H9 (cell line): ENCODE measurements around the gene OSGIN1. TPM values are rescaled to one million over a fixed set of nuclear protein-coding genes. Genes with fewer than 3 reads are reported as not detected.

ENCODE experiments used
- DNase-seq: peaks from one replicate; pipeline ENCODE4 v3.0.0-alpha.2; 2017
- H2AFZ ChIP-seq: one replicate; pipeline ENCODE4 v1.6.1; 2013; ENCODE audit warnings: mild to moderate bottlenecking, low read length, control low read depth, moderate library complexity
- H2AK5ac ChIP-seq: 2 replicates; pipeline ENCODE4 v1.6.1; 2013; ENCODE audit warnings: low read length, control low read depth, mixed read lengths; ENCODE audit not compliant: insufficient read length
- H2BK120ac ChIP-seq: one replicate; pipeline ENCODE4 v1.6.1; 2013; ENCODE audit warnings: low read depth, mild to moderate bottlenecking, low read length, control low read depth, inconsistent platforms; ENCODE audit not compliant: poor library complexity, severe bottlenecking
- H2BK12ac ChIP-seq: 2 replicates; pipeline ENCODE4 v1.6.1; 2013; ENCODE audit warnings: low read length, control low read depth, mixed read lengths, low read depth; ENCODE audit not compliant: insufficient read length
- H2BK15ac ChIP-seq: 2 replicates; pipeline ENCODE4 v1.6.1; 2013; ENCODE audit warnings: low read depth, low read length, control low read depth
- H2BK20ac ChIP-seq: one replicate; pipeline ENCODE4 v1.6.1; 2013; ENCODE audit warnings: low read depth, mild to moderate bottlenecking, low read length, control low read depth, inconsistent platforms; ENCODE audit not compliant: poor library complexity, severe bottlenecking
- H2BK5ac ChIP-seq: 2 replicates; pipeline ENCODE4 v1.6.1; 2013; ENCODE audit warnings: low read length, control low read depth, mixed read lengths; ENCODE audit not compliant: insufficient read length
- H3K14ac ChIP-seq: 2 replicates; pipeline ENCODE4 v1.6.1; 2013; ENCODE audit warnings: low read length, control low read depth; ENCODE audit not compliant: insufficient read depth
- H3K18ac ChIP-seq: 2 replicates; pipeline ENCODE4 v1.6.1; 2013; ENCODE audit warnings: low read depth, mild to moderate bottlenecking, mixed read lengths, low read length, control low read depth; ENCODE audit not compliant: insufficient read length
- H3K23ac ChIP-seq: 2 replicates; pipeline ENCODE4 v1.6.1; 2013; ENCODE audit warnings: low read length, control low read depth, mixed read lengths, low read depth; ENCODE audit not compliant: insufficient read length
- H3K23me2 ChIP-seq: 2 replicates; pipeline ENCODE4 v1.6.1; 2013; ENCODE audit warnings: low read depth, mild to moderate bottlenecking, mixed read lengths, low read length, control low read depth; ENCODE audit not compliant: insufficient read length, poor library complexity, severe bottlenecking
- H3K27ac ChIP-seq: 2 replicates; pipeline ENCODE4 v1.5.1; 2013; ENCODE audit warnings: low read length, control low read depth, mixed read lengths, low read depth; ENCODE audit not compliant: insufficient read length
- H3K27me3 ChIP-seq: 2 replicates; pipeline ENCODE4 v1.6.1; 2013; ENCODE audit warnings: low read length, control low read depth, inconsistent platforms; ENCODE audit not compliant: insufficient read depth
- H3K4ac ChIP-seq: 2 replicates; pipeline ENCODE4 v1.6.1; 2013; ENCODE audit warnings: low read depth, mild to moderate bottlenecking, control low read depth, inconsistent platforms, low read length, moderate library complexity
- H3K4me1 ChIP-seq: 2 replicates; pipeline ENCODE4 v1.6.1; 2013; ENCODE audit warnings: low read length, control low read depth, inconsistent platforms; ENCODE audit not compliant: insufficient read depth
- H3K4me2 ChIP-seq: 2 replicates; pipeline ENCODE4 v1.6.1; 2013; ENCODE audit warnings: low read length, control low read depth, mixed read lengths; ENCODE audit not compliant: insufficient read length, insufficient read depth
- H3K56ac ChIP-seq: 2 replicates; pipeline ENCODE4 v1.6.1; 2013; ENCODE audit warnings: low read depth, mild to moderate bottlenecking, mixed read lengths, low read length, control low read depth; ENCODE audit not compliant: insufficient read length
- H3K79me1 ChIP-seq: 2 replicates; pipeline ENCODE4 v1.6.1; 2013; ENCODE audit warnings: low read depth, mild to moderate bottlenecking, moderate library complexity, low read length, control low read depth, inconsistent platforms; ENCODE audit not compliant: insufficient read depth, poor library complexity, severe bottlenecking
- H3K79me2 ChIP-seq: 2 replicates; pipeline ENCODE4 v1.6.1; 2013; ENCODE audit warnings: low read length, control low read depth, inconsistent platforms; ENCODE audit not compliant: insufficient read depth
- H3K9ac ChIP-seq: 2 replicates; pipeline ENCODE4 v1.6.1; 2013; ENCODE audit warnings: low read length, control low read depth, mixed read lengths; ENCODE audit not compliant: insufficient read length; ENCODE audit errors: extremely low read depth
- H3K9me3 ChIP-seq: one replicate; pipeline ENCODE4 v1.6.1; 2013; ENCODE audit warnings: low read depth, low read length, inconsistent platforms; ENCODE audit not compliant: control insufficient read depth
- H3T11ph ChIP-seq: one replicate; pipeline ENCODE4 v1.6.1; 2013; ENCODE audit warnings: mild to moderate bottlenecking, low read length, control low read depth, inconsistent platforms
- H4K20me1 ChIP-seq: one replicate; pipeline ENCODE4 v1.6.1; 2013; ENCODE audit not compliant: control insufficient read depth, insufficient read length, insufficient read depth
- H4K5ac ChIP-seq: 2 replicates; pipeline ENCODE4 v1.6.1; 2013; ENCODE audit warnings: low read depth, mild to moderate bottlenecking, mixed read lengths, low read length, control low read depth; ENCODE audit not compliant: insufficient read length
- H4K8ac ChIP-seq: replicated peaks from 2 replicates; pipeline ENCODE4 v1.6.1; 2013; ENCODE audit warnings: low read length, control low read depth, mixed read lengths, low read depth; ENCODE audit not compliant: insufficient read length
- H4K91ac ChIP-seq: 2 replicates; pipeline ENCODE4 v1.6.1; 2013; ENCODE audit warnings: low read depth, mild to moderate bottlenecking, moderate library complexity, mixed read lengths, low read length, control low read depth; ENCODE audit not compliant: insufficient read length
- H3K27ac Mint-ChIP-seq, 3 experiments: 2 replicates in 2 of 3; 3 replicates in 1 of 3; pipeline ENCODE4 v1.8.0; 2020 to 2021; ENCODE audit warnings: mixed read lengths in 3 of 3, mild to moderate bottlenecking in 1 of 3, moderate library complexity in 1 of 3
- H3K27me3 Mint-ChIP-seq: 2 replicates; pipeline ENCODE4 v1.8.0; 2021; ENCODE audit warnings: low read depth, mild to moderate bottlenecking, moderate library complexity, mixed read lengths
- H3K36me3 Mint-ChIP-seq, 3 experiments: 2 replicates in 2 of 3; 3 replicates in 1 of 3; pipeline ENCODE4 v1.8.0; 2020 to 2021; ENCODE audit warnings: low read depth in 3 of 3, mixed read lengths in 3 of 3; ENCODE audit not compliant: insufficient read depth in 1 of 3
- H3K4me1 Mint-ChIP-seq, 2 experiments: 2 replicates each; pipeline ENCODE4 v1.8.0; 2020; ENCODE audit warnings: mixed read lengths in 2 of 2
- H3K4me3 Mint-ChIP-seq, 2 experiments: 2 replicates in 1 of 2; 3 replicates in 1 of 2; pipeline ENCODE4 v1.8.0; 2020 to 2021; ENCODE audit warnings: mild to moderate bottlenecking in 2 of 2, mixed read lengths in 2 of 2, moderate library complexity in 1 of 2
- H3K9me3 Mint-ChIP-seq, 2 experiments: 2 replicates in 1 of 2; 3 replicates in 1 of 2; pipeline ENCODE4 v1.8.0; 2020; ENCODE audit warnings: mild to moderate bottlenecking in 2 of 2, mixed read lengths in 2 of 2, moderate library complexity in 1 of 2
- WGBS: extraction: QIAGEN DNeasy Blood & Tissue Kit; methylation state at CpG from one replicate; pipeline ENCODE4 v1.1.7; 2013; ENCODE audit warnings: missing lambda C conversion rate, low lambda C conversion rate, mixed read lengths; ENCODE audit not compliant: insufficient read length; ENCODE audit errors: extremely low coverage; 5-methylcytosine and 5-hydroxymethylcytosine counted together
- long read RNA-seq: library from polyadenylated mRNA; unstranded; transcript quantifications from one replicate; pipeline ENCODE4 v2.0.0, GENCODE V29; 2020
- total RNA-seq: library from RNA; stranded (reverse); gene quantifications from 2 replicates; pipeline ENCODE4 v1.2.1, GENCODE V29; 2021
- TF ChIP-seq, protein P1 (sequence below): fragments of 200-600 bp; sonication (generic); conservative IDR thresholded peaks from 3 replicates; pipeline ENCODE4 v1.8.0; 2021; ENCODE audit warnings: antibody characterized with exemption, mild to moderate bottlenecking

OSGIN1 gene
- total RNA-seq = 0.48 and 0.63 TPM in 2 replicates
- long read RNA-seq, partial matches to known transcripts = 1 of 2 reads
- long read RNA-seq, other reads (novel, unspliced or antisense) = 0 of 2 reads

GRCh38 chr16:83952940-83953795 lies at the start of gene OSGIN1:
TSS of gene OSGIN1 (plus strand) at chr16:83953240. CDS start at chr16:83957672, 4,432 bp downstream.
- Histone ChIP-seq H3K4me1 (no peaks in the 10 kb centered on the region), H4K8ac (no peak within 1 kb of the TSS), H3K27me3 (no peaks in the 10 kb centered on the region), H3K18ac (no peak within 1 kb of the TSS), H3K4me2 (peak within 1 kb of the TSS; percentile 48), H3K23me2 (no peaks in the 10 kb centered on the region), H3K56ac (no peak within 1 kb of the TSS), H3K4ac (no peak within 1 kb of the TSS), H4K20me1 (no peaks in the 10 kb centered on the region), H3K14ac (no peak within 1 kb of the TSS), H3K23ac (no peak within 1 kb of the TSS), H2AFZ (no peak within 1 kb of the TSS), H3K79me2 (no peaks in the 10 kb centered on the region), H3K9ac (no peak within 1 kb of the TSS), H2BK120ac (no peak within 1 kb of the TSS), H4K91ac (no peak within 1 kb of the TSS), H2BK20ac (no peak within 1 kb of the TSS), H2BK15ac (no peak within 1 kb of the TSS), H2BK12ac (no peak within 1 kb of the TSS), H3K79me1 (no peaks in the 10 kb centered on the region), H2AK5ac (no peak within 1 kb of the TSS), H4K5ac (no peak within 1 kb of the TSS), H2BK5ac (no peak within 1 kb of the TSS), H3T11ph (no peak within 1 kb of the TSS), H3K27ac (no peak within 1 kb of the TSS), H3K9me3 (no peaks in the 10 kb centered on the region)
- no CpG with 5 or more reads among the region's 30 CpGs for WGBS
- Mint-ChIP-seq H3K36me3 (no peaks in the 10 kb centered on the region), H3K4me1 (peaks cover 10 to 14% of the 10 kb centered on the region in 2 experiments), H3K4me3 (peak within 1 kb of the TSS; percentile 55 to 70; a peak in 4 of 5 replicates), H3K9me3 (no peaks in the 10 kb centered on the region; a peak in 2 of 5 replicates), H3K27me3 (peaks cover 4% of the 10 kb centered on the region; the same call in 1 of the 2 replicates), H3K27ac (no peak within 1 kb of the TSS)
- DNase-seq = peak; percentile 81
- TF ChIP-seq, protein P1, sequence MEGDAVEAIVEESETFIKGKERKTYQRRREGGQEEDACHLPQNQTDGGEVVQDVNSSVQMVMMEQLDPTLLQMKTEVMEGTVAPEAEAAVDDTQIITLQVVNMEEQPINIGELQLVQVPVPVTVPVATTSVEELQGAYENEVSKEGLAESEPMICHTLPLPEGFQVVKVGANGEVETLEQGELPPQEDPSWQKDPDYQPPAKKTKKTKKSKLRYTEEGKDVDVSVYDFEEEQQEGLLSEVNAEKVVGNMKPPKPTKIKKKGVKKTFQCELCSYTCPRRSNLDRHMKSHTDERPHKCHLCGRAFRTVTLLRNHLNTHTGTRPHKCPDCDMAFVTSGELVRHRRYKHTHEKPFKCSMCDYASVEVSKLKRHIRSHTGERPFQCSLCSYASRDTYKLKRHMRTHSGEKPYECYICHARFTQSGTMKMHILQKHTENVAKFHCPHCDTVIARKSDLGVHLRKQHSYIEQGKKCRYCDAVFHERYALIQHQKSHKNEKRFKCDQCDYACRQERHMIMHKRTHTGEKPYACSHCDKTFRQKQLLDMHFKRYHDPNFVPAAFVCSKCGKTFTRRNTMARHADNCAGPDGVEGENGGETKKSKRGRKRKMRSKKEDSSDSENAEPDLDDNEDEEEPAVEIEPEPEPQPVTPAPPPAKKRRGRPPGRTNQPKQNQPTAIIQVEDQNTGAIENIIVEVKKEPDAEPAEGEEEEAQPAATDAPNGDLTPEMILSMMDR = no peak
